ENCODE results near the gene KRCC1. TPM values are rescaled to one million over a fixed set of nuclear protein-coding genes. Genes with fewer than 3 reads are reported as not detected.

KRCC1 gene
- total RNA-seq, 1 donor from 2014 or later = 17.1 TPM

DNA sequence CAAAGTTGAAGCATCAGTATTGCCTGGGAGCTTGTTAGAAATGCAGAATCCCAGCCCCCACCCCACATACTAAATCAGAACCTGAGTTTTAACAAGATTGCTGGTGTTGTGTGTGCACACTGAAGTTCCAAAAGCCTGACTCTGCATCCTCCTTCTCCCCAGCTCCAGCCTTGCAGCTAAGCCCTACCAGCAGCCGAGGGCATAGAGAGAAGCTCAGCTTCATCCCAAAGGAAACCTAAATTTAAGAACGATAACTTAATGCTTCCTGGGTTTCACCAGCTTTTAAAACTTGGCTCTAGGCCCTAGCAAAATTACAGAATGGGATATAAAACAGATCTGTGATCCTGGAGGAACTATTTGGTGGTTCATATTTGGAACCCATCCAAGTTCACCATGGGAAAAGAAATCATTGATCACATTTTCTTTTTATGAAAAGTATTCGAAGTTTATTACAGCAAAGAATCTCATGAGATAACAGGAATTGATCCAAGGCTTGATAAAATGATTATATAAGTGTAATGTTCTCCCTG, 23.1 kb upstream of the KRCC1 start:
- DNase-seq (ENCODE audit: low spot score in 2 of 2) (no peak), FAIRE-seq (no peak)

DNA sequence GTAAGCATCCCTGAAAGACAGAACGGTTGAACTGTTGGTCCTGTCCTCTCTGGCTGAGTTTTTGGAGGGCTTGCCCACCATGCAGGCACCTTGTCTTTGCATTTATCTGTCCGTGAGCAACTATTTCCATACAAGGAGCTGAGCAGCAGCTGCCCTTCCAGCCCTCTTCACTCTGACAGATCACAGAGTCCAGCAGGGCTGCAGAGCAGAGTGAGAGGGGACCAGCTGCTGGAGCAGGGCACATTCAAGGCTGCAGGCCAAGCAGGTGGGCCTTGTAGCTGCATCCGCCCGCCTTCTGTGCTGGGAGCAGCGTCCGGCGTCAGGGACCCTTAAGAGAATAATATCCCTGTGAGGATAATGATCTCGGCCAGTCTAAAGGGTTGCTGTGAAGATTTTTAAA, 21.5 kb upstream of the KRCC1 start:
- DNase-seq (ENCODE audit: low spot score in 2 of 2) = no peak
- no peak for FAIRE-seq

DNA sequence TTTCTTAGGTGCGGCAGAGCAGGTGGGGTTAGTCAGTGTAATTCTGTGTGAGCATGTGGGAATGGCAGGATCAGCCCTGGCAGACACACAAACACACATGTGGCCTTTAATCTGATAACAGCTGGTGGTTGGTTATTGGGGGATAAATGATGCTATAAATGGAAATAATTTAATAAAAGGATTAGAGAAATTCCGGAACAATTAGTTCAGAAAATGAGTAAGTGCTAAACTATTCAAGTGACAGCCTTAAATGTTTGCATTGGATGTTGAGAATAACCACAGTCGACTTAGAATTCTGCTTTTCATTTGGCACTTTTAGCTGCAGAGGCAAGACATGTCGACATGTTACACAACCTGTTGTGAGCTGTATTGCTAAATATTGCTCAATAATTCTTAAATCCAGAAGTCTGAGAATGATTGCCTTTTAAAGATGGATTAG, 19.3 kb upstream of the KRCC1 start:
- FAIRE-seq = no peak

DNA sequence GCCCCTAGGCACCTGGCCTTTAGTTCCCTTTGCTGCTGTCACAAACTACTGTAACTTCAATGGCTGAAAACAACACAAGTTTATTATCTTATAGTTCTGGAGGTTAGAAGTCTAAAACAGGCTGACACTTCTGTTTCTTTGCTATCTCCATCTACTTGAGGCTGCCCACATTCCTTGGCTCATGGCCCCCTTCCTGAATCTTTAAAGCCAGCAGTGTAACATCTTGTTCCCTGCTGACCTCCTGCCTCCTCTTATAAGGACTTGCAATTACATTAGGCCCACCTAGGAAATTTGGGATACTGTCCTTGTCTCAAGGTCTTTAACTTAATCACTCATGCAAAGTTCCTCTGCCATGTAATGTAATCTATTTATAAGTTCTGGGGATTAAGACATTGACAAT, 18.6 kb upstream of the KRCC1 start:
- DNase-seq (ENCODE audit: low spot score in 2 of 2) = no peak
- no peak for FAIRE-seq

More for the DNA sequence above, 19.3 kb upstream of the KRCC1 start:
- no peak for DNase-seq (ENCODE audit: low spot score in 2 of 2)

DNA sequence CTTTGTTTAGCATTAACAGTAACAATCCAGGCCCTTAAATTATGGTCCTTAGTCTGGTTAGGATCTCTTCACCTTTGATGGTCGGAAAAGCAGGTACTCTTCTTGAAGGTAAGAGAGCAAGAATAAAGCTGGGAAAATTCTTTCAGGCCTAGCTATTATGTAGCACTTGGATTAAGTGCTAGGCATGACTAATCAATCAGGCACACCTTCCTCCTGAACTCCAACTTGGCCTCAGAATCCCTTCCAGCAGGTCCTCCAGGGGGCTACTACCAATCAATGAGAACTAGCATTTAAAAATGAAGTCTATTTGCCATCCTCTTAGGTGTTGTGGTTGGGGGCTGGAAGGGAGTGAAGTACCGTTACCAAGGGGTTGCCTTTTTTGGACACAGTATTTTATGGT, 15.8 kb upstream of the KRCC1 start:
- DNase-seq (ENCODE audit: low spot score in 2 of 2) (no peak), FAIRE-seq (no peak)

DNA sequence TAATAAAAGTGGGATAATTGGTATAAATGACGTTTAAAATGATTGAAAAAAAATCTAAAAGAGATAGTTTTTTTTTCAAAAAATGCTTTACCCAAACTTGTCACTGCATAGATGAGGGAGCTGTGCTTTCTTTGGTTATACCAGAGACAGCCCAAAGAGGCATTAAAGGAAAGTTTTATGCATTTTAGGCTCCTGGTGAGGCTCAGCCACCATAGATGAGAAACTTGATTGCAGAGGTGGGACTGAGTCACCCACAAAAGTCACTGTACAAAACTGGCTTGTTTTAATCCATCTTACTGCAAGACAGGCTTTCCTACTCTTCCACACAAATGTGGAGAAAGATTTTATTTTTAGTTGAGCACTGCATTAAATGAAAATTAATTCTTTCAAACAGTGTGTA, 14.5 kb upstream of the KRCC1 start:
- FAIRE-seq = peak; percentile 8
- DNase-seq (ENCODE audit: low spot score in 2 of 2) = no peak

DNA sequence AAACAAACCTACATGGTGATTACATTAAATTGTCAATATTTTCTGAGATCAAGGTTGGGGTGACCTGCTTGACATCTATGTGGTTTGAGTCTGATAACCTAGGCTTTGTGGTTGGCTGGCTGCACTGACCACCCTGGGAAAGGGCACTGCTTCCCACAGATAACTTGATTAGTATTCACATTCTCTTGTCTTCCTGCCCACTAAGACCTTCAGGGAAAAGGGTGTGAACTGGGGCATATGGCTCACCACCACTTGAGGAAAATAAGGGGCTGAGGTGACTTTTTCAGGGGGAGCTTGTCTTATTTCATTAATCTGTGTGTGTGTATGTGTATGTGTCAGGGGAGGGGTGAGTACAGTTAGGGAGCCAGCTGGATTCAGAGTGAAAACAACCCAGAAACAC, 13.5 kb upstream of the KRCC1 start:
- DNase-seq (ENCODE audit: low spot score in 2 of 2) (no peak), FAIRE-seq (no peak)

DNA sequence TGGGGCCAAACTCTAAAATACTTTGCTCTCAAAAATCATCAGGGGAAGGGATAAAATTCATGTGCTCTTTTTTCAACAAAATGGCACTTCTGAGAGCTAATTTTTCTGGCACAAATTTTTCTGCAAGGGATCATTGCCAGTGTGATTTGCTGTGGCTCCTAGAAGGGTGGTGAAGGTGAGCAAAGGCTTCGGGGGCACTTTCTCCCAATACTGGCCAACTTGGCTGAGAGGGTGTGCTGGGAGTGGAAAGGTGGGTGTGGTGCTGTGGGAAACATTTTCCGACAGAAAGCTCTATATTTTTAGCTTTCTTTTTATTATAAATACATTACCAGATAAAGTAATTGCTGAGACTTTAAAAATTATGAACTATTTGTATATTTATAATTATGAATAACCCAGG, 12.5 kb upstream of the KRCC1 start:
- DNase-seq (ENCODE audit: low spot score in 2 of 2) = no peak
- FAIRE-seq = no peak

DNA sequence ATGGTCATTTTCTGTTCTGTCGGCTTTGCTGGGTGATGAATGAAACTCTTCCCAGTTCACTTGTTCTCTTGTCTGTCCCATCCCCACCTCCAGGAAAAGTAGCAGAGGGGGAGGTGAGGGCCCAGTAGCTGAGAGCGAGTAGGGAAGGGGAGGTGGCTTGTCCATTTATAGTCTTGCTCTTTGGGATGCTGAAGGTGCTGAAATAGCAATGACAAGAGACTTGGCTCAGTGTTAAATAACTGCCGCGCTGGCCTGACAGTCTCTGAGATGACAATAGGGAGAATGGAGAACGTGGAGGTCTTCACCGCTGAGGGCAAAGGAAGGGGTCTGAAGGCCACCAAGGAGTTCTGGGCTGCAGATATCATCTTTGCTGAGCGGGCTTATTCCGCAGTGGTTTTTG, 12.0 kb upstream of the KRCC1 start, which contains the start of gene SMYD1:
Gene SMYD1 (plus strand): TSS at position 228 of the 400 bp plus-strand sequence. CDS start 40 bp downstream, at position 268.
- no peak for FAIRE-seq
- DNase-seq (ENCODE audit: low spot score in 2 of 2) = no peak

DNA sequence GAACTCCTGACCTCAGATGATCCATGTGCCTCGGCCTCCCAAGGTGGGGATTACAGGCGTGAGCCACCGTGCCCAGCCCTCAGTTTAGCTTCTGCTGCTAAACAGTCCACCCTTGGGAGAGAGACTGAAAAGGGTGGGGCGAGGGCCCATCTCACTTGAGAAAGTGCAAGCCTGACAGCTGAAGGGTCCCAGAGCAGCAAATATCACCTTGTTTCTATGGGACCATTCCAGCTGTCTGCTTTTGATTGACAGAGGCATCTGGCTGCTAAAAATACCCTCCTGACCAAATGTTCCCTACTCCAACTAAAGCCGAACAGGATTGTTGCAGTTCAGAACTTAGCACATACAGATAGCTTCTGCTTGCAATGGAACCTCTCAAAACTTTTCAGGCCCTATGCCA, 11.6 kb upstream of the KRCC1 start:
- no peak for DNase-seq (ENCODE audit: low spot score in 2 of 2)
- FAIRE-seq = no peak

DNA sequence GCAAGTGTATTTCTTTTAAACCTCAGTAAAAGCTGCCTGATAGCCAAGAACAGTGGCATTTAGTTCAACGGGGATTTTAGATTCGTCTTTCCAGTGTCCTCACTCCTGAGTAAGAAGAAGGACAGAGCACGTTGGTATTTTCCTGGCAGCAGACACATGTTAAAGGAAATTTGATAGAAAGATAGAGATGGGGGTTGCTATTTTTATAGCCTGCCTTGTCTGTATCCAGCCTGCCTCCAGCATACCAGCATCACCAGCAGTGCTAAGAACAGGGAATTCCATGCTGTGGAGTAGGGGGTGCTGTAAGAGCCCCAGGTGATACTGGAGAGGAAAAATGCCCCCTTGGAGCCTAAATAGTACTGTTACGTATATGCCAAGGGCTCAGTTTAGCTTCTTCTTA, 11.0 kb upstream of the KRCC1 start:
- FAIRE-seq (no peak), DNase-seq (ENCODE audit: low spot score in 2 of 2) (no peak)

DNA sequence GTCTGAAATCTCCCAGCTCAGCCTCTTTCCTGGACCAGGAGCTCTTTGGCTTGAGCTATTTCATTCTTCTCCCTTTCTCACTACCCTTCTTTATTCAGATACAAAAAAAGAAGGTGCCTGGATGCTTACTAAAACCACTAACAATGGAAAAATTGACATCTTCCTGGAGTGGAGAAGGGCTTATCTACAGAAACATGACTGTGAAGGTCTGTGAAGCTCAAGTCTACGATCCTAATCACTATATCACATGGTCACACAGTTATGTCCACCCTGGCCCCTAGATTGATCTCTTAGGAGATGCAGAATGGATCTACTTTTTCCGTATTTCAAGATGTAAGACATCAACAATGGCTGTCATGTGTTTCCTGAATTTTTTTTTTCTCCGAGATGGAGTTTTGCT, 5.7 kb upstream of the KRCC1 start:
- FAIRE-seq = no peak
- DNase-seq (ENCODE audit: low spot score in 2 of 2) = no peak

DNA sequence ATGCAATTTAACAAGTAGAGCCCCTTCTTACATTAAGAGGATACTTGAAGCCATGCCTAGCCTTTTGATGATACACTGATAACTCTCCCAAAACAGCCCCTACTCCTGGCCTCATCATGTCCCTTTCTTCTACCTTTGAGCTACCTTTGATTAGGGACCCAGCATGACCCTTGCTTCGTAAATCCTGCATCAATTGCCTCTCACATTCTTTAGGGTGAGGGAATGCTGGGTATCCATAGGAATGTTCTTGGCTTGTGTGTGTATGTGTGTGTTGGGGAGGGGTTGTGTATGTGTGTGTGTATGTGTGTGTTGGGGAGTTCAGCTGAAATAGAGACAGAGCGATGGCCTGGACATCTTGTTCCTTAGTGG, 5.3 kb upstream of the KRCC1 start:
- no peak for FAIRE-seq
- DNase-seq (ENCODE audit: low spot score in 2 of 2) = no peak

DNA sequence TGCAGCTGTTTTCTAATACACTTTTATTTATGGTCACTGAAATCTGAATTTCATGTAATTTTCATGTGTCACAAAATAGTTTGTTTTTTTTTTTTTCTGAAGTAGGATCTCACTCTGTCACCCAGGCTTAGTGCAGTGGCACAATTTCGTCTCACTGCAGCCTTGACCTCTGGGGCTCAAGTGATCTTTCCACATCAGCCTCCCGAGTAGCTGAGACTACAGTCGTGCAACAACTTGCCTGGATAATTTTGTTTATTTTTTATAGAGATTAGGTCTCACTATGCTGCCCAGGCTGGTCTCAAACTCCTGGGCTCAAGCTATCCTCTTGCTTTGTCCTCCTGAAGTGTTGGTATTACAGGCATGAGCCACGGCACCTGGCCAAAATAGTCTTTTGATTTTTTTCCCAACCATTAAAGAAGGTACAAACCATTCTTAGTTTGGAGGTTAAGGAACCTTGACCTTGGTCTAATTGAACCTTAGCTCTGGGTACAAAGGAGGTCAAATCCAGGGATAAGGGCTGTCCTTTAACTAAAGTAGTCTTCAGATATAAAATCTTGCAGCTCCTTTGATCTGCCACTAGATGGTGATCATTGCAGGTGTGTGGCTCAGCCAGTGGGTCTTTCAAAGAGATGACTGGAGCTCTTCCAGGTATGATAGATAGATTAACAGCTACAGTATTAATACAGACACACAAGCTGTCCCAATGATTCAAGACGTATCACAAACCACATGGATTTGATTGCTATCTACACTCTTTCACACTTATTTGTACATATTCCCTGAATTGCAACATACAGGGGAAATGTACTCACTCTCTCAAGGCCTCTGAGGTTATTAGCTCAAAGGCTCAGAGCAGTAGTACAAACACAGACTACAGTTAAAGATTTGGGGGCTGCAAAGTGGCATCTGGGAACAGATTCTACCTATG, 4.7 kb upstream of the KRCC1 start:
- DNase-seq (ENCODE audit: low spot score in 2 of 2) (peak; percentile 63 to 67), FAIRE-seq (no peak)

DNA sequence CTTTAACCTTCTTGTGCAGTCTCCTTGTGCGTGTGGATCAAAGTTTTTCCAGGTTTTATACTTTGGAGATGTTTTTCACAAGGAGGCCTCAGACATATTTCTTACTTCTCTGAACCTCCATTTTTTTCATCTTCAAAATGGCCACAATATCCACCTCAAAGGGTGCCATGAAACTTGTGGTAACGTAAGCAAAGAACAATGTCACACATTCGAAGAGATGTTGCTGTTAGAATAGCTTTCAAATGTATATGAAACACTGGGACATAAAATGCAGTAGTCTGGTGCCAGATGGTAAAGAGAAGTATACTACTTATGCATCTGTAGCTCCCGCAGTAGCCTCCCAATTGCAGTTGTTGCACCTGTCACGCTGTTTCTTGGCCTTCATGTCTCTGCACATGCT, 2.6 kb upstream of the KRCC1 start:
- DNase-seq (ENCODE audit: low spot score in 2 of 2) (no peak), FAIRE-seq (no peak)

DNA sequence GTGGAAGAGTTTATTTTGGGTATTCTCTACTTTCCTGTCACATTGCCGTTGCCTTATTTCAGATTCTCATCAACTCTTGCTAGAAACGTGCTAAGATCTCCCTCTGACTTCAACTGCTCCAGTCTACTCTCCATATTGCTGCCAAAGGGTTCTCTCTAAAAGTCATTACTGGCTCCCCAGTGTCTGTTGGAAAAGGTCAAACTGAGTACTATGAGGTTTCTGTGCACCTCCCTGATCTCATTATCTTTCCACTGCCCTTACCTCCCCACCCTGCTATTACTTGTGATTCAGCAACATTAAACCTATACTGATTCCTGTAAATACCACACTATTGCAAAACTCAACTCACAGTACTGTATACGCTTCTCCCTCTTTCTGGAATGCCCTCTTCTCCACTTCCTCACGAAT, 1.9 kb upstream of the KRCC1 start:
- no peak for DNase-seq (ENCODE audit: low spot score in 2 of 2)
- FAIRE-seq = no peak

DNA sequence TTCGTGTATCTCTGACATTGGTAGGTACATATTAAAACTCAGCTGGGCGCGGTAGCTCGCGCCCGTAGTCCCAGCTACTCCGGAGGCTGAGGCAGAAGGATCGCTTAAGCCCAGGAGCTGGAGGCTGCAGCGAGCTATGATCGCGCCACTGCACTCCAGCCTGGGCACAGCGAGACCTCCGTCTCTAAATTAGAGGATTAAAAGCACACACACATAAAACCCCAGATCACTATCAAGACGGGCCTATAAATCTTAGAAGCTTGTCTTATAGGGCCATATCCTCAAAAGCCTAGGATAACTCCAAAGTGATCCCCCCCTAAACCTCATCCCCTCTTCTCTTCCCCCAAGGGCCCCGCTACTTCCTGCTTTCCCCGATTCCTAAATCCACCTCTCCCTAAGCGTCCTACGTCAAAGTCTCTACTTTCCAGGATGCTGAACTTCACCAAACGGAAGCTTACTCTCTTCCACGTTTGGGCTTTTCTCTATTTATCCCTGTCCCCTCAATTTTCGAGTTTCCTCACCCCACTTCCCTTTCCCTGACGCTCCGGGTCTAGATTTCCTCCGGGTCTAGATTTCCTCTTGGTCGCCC, 707 bp downstream of the KRCC1 start:
- DNase-seq (ENCODE audit: low spot score in 2 of 2) = peak in 1 of 2 donors; percentile 33
- no peak for FAIRE-seq

DNA sequence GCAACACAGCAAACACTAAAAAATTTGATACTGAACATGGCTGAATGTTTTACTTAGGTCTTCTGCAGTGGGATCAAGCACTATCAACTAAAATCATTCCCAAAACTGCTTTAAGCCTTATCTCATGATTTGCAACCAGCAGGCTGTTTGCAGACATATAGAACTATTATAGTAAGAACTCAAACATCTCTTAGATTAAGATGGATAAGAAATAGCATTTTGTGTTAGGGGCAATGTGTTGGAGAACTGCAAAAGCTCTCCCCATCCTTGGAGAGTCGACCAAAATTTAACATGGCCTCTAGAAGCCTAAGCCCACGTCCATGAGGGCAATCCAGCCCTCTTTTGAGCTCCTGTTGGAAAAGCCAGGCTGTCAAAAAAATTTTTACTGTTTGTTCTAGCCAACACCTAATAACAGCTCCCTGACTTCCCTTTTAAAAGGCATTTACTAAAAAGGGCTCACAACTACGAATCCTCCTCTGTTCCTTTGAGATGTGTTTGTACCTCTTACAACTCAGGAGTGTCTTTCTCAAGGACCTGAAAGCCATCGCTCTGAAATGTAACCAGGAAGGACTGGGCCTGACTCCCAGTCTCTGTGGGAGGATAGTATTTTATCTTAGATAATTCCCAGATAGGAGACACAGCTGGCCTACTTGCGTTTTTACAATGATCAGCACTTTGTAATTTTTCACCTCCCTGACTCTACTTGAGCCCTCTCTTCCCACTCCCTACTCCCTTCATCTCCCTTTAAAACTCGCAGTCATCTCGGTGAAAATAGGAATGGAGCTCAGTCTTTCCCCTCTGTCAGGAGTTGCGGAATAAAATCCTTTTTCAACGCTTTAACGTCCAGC, 1.4 kb downstream of the KRCC1 start:
- FAIRE-seq = no peak
- DNase-seq (ENCODE audit: low spot score in 2 of 2) = no peak

DNA sequence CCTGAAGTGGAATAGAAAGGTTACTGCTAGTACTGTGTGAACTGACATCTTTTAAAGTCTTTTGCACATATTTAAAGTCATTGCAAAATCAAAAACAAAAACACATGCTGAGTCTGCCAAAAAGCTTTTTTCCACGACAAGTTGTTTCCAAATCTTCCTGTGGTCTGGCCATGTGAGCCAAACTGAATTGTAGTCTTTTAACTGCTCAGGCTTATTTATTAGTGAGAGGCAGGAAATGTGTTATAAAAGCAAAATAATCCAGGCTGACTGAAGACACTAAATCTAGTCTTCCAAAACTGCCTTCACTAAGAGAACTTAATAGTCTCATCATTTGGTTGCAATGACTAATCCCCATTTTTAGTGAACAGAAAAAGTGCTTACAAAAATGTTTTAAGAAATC, 2.3 kb downstream of the KRCC1 start:
- FAIRE-seq (no peak), DNase-seq (ENCODE audit: low spot score in 2 of 2) (no peak)

DNA sequence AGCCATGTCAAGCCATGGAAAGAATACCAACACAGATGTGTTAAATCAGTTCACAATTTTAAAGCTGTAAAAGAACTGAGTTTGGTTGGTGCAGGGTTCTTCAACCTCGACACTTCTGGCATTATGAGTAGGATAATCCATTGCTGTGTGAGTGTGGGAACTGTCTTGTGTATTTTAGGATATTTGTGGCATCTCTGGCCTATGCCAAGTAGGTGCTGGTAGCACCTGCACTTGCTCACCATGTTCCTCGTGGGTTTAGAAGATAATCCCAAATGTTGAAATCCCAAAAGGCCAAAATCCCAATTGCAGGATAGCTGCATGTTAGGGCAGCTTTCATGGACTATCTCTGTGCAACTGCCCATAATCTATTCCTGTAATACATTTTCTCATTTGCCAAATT, 3.8 kb downstream of the KRCC1 start:
- DNase-seq (ENCODE audit: low spot score in 2 of 2) = no peak
- FAIRE-seq = no peak

DNA sequence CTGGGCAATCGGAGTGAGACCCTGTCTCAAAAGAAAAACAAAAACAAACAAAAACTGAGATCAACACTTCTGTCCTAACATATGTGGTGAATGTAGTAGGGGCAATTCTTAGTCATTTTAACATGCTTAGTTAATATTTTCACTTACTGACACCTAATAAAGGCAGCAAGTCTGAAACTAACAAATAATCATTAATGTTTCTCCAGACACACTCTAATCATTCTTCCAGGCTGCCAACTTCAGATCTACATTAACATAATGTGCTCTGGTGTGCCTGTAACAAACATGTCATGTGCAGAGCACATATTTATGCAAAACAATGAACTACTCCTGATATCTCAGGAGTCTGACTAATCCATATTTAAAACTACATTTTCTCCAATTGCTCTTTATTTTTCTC, 6.0 kb downstream of the KRCC1 start:
- DNase-seq (ENCODE audit: low spot score in 2 of 2) (no peak), FAIRE-seq (no peak)
